Hippocampal formation (tissue), 2 donors: ENCODE results near the gene RGS17.

Source experiments
- DNase-seq, 2 donors: peaks; one replicate each; lab custom pipeline; 2025; lab: John Stamatoyannopoulos, UW

RGS17 gene

GRCh38 chr6:153084393-153084792 is 46.7 kb downstream of the RGS17 start:
- no peak for DNase-seq

- DNase-seq: no peak
These were observed 47.2 kb downstream of the RGS17 start for GRCh38 chr6:153083869-153084268.

- no peak for DNase-seq
These were observed 49.2 kb downstream of the RGS17 start for GRCh38 chr6:153081914-153082313.

GRCh38 chr6:153076431-153076830 is 54.7 kb downstream of the RGS17 start:
- DNase-seq: no peak

GRCh38 chr6:153074761-153075160 is 56.3 kb downstream of the RGS17 start:
- no peak for DNase-seq

- DNase-seq: no peak
These were observed 57.2 kb downstream of the RGS17 start for GRCh38 chr6:153073841-153074240.

- DNase-seq: no peak
These were observed 60.3 kb downstream of the RGS17 start for GRCh38 chr6:153070756-153071155.

- DNase-seq: no peak
These were observed 61.2 kb downstream of the RGS17 start for GRCh38 chr6:153069897-153070296.

- no peak for DNase-seq
These were observed 65.9 kb downstream of the RGS17 start for GRCh38 chr6:153065222-153065621.

- no peak for DNase-seq
These were observed 67.1 kb downstream of the RGS17 start for GRCh38 chr6:153063936-153064335.

- DNase-seq: no peak
These were observed 68.6 kb downstream of the RGS17 start for GRCh38 chr6:153062516-153062915.

GRCh38 chr6:153059757-153060156 is 71.3 kb downstream of the RGS17 start:
- no peak for DNase-seq

GRCh38 chr6:153059311-153059710 is 71.8 kb downstream of the RGS17 start:
- DNase-seq: no peak

GRCh38 chr6:153058909-153059308 is 72.2 kb downstream of the RGS17 start:
- no peak for DNase-seq

- no peak for DNase-seq
These were observed 72.8 kb downstream of the RGS17 start for GRCh38 chr6:153058291-153058690.

GRCh38 chr6:153056308-153056707 is 74.8 kb downstream of the RGS17 start:
- no peak for DNase-seq

- no peak for DNase-seq
These were observed 79.3 kb downstream of the RGS17 start for GRCh38 chr6:153051801-153052200.

- DNase-seq: no peak
These were observed 82.5 kb downstream of the RGS17 start for GRCh38 chr6:153048631-153049030.

- DNase-seq: no peak
These were observed 83.7 kb downstream of the RGS17 start for GRCh38 chr6:153047386-153047785.

GRCh38 chr6:153045271-153045670 is 85.8 kb downstream of the RGS17 start:
- no peak for DNase-seq

- no peak for DNase-seq
These were observed 86.8 kb downstream of the RGS17 start for GRCh38 chr6:153044295-153044694.

- no peak for DNase-seq
These were observed 87.4 kb downstream of the RGS17 start for GRCh38 chr6:153043719-153044118.

- DNase-seq: no peak
These were observed 92.6 kb downstream of the RGS17 start for GRCh38 chr6:153038378-153039057.

GRCh38 chr6:153034139-153034538 is 96.9 kb downstream of the RGS17 start:
- no peak for DNase-seq
